Activated T-cell treated with anti-CD3 and anti-CD28 coated beads, Interleukin-2, amount 50 U/mL, for 1 hour (primary cell): Measurements from ENCODE around the gene MIB1.

Source experiments
- DNase-seq: peaks from one replicate; pipeline ENCODE4 v3.0.0-alpha.2; 2020

Gene MIB1

GRCh38 chr18:21820811-21821143, 80.2 kb downstream of the MIB1 start:
- DNase-seq, result no peak

GRCh38 chr18:21823848-21824247, 83.3 kb downstream of the MIB1 start:
- DNase-seq, result no peak

- DNase-seq, result no peak
Measured at GRCh38 chr18:21826196-21826595, 85.6 kb downstream of the MIB1 start.

- DNase-seq, result no peak
Measured at GRCh38 chr18:21826641-21827302, 86.2 kb downstream of the MIB1 start.

- no peak for DNase-seq
Measured at GRCh38 chr18:21830532-21830931, 89.9 kb downstream of the MIB1 start.

GRCh38 chr18:21831413-21831831, 90.8 kb downstream of the MIB1 start:
- DNase-seq, result no peak

- no peak for DNase-seq
Measured at GRCh38 chr18:21833604-21834298, 93.2 kb downstream of the MIB1 start.

GRCh38 chr18:21834299-21834660, 93.7 kb downstream of the MIB1 start:
- DNase-seq, result no peak

- DNase-seq, result no peak
Measured at GRCh38 chr18:21841570-21841969, 101.0 kb downstream of the MIB1 start.

GRCh38 chr18:21843341-21843740, 102.7 kb downstream of the MIB1 start:
- no peak for DNase-seq

GRCh38 chr18:21851327-21851961, 110.9 kb downstream of the MIB1 start:
- DNase-seq, result no peak

- DNase-seq, result no peak
Measured at GRCh38 chr18:21853016-21853415, 112.4 kb downstream of the MIB1 start.

- DNase-seq, result no peak
Measured at GRCh38 chr18:21853775-21854552, 113.4 kb downstream of the MIB1 start.

GRCh38 chr18:21855432-21855831, 114.8 kb downstream of the MIB1 start:
- DNase-seq, result no peak

GRCh38 chr18:21857871-21858270, 117.3 kb downstream of the MIB1 start:
- DNase-seq, result no peak

GRCh38 chr18:21858544-21858943, 118.0 kb downstream of the MIB1 start:
- no peak for DNase-seq

GRCh38 chr18:21864386-21864785, 123.8 kb downstream of the MIB1 start:
- DNase-seq, result no peak

GRCh38 chr18:21865043-21865442, 124.5 kb downstream of the MIB1 start:
- no peak for DNase-seq

- no peak for DNase-seq
Measured at GRCh38 chr18:21868770-21869169, 128.2 kb downstream of the MIB1 start.

- DNase-seq, result no peak
Measured at GRCh38 chr18:21889570-21889969, 149.0 kb downstream of the MIB1 start.

- no peak for DNase-seq
Measured at GRCh38 chr18:21894619-21895367, 154.2 kb downstream of the MIB1 start.

GRCh38 chr18:21896732-21897336, 156.2 kb downstream of the MIB1 start:
- DNase-seq, result no peak
